Activated CD8-positive, alpha-beta memory T cell treated with anti-CD3 and anti-CD28 coated beads for 48 hours (primary cell): ENCODE measurements around the gene SLF2.
"Not testable (repeated sequence)": the region's sequence is repeated elsewhere in the genome, so short reads cannot be mapped to it uniquely, and the experiment has no call there.

Source experiments
- DNase-seq, 3 experiments: peaks; one replicate each; pipeline ENCODE4 v3.0.0-alpha.2; 2020; ENCODE audit warnings: low read depth in 2 of 3, low spot score in 2 of 3

SLF2 gene

DNA sequence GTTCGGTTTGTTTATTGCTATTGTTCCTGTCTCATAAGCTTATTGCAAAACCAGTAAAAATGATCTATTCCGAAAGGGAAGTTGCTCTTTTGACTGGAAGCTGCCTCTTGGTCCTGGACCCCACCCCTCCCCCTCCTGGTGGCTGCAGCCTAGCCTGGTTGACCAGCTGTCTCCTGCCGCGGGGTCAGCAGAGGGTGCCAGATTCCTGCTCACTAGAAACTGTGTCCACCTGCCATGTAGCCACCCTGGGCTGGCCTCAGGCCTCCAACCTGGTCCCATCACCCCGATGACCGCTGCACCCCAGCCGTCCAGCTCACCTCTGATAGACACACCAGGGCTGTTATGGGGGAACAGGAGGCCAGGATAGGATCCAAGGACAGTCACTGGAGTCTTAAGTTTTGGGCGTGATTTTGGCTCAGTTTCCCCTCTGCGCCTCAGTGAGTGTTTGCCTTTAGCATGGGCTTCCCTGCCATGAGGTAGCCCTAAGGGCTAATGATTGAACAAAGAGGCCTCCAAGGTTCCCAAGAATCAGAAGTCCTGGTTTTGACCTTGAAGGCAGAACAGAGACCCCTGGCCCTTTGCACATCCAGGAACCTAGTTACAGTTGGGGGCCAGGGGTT, 32.9 kb upstream of the SLF2 start:
- no peak for DNase-seq

DNA sequence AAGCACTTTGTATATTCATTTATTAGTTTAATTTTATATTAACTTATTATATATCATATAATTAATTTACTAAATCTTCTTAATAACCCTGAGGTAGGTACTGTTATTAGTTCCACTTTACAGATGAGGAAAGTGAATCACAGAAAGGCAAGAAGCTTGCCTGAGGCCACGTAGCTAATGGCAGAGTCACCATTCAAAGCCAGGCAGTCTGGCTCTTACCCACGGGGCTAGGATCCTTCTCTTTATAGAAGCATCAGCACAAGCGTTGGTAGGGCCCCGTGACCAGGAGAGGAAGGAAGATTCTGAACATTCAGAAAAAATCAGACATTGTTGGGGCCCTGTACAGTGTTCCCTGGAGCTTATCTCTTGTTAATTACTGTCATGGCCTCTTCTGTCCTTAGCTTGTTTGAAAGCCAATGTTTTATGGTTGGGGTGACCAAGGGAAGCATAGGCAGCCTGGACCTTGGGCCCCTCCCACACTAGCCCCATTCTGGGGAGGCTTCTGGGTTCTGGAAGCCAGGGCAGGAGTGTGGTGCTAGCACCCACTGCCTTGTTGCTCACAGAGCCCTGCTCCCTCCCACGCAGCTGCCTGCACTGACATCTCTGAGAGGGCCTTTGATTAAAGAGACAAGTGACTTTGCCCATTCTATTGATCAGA, 31.1 kb upstream of the SLF2 start:
- DNase-seq: no peak

DNA sequence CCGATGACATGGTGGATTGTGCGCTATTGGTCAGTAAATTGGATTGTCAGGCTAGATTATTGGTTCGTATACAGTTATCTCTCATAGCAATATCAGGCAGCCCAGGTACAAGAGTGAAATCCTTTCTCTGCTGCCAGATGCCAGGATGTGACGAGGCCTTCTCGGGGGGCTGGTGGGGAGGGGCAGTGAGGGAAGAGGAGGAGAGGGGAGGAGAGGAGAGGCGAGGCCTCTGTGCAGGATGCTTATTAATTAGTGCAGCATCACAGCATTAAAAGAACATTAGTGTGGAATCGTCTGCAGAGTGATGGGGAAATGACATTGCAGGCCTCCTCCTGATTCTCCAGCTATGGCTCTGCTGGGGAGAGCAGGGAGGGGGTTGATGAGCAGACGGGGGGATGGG, 30.5 kb upstream of the SLF2 start:
- no peak for DNase-seq

DNA sequence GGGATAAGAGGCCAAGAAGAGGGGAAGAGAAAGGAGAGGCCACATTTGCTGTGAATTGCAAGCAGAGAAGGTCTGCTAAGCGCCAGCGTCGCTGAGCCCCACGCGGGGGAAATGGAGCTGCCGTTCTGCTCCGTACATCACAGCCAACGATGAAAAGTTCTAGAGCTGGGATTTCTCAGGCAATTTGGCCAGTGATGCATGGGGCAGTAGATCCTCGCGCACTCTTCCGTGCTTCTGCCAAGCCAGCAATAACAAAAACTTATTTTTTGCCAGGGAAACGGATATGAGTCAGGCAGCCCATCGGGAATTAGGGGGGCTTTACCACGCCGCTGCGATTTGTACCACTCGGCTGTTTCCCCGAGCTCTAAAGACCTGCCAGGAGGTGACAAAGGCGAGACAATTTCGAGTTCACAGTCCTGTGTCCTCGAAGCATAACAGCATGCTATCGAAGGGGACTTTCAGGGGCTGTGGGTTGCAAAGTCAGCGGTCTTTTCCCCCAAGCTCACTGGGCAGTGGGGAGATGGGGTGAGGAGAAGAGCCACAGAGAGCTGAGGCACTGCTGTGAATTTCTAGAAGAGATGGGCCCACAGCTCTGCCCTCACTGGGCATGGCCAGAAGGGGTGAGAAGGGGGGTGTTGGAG, 30.0 kb upstream of the SLF2 start:
- no peak for DNase-seq

GRCh38 chr10:100883312-100883821, 29.4 kb upstream of the SLF2 start:
- DNase-seq: no peak

GRCh38 chr10:100885611-100886010, 27.2 kb upstream of the SLF2 start:
- not testable (repeated sequence) for DNase-seq

GRCh38 chr10:100886091-100886490, 26.7 kb upstream of the SLF2 start:
- no peak for DNase-seq

DNA sequence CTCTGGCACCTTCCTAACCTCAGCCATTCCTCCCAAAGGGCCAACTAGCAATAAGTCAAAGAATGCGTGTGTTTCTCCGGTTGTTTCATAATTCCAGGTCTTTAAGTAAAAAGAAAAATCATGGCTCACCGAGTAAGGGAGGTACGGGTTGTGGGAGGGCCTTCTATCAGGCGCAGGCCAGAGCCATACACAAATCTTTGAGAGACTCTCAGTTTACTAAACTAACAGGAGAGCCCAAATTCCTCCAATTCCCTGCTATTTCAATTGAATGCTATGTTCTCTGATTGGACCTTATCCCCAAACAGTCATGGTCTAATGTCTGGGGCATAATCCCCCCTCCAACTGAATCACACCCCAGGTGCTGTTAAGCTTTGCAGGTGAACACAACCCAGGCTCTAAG, 26.2 kb upstream of the SLF2 start:
- no peak for DNase-seq

DNA sequence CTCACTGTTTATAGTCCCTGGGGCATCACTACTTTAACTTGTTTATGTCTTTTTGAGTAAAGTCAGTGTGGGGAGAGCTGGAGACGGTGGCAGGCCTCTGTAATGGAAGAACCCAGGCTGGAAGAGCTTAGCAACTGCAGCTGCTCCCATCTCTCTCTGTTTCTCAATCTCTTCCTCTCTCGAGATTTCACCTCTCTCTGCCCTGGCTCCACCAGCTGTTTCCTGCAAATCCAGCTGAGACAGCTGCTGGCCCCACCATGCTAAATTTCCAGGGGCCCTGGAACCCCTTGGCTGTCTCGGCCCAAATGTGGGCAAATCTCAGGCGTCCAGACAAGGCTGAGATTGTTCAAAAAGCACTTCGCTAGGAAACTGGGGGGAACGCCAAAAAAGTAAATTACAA, 25.8 kb upstream of the SLF2 start:
- no peak for DNase-seq

DNA sequence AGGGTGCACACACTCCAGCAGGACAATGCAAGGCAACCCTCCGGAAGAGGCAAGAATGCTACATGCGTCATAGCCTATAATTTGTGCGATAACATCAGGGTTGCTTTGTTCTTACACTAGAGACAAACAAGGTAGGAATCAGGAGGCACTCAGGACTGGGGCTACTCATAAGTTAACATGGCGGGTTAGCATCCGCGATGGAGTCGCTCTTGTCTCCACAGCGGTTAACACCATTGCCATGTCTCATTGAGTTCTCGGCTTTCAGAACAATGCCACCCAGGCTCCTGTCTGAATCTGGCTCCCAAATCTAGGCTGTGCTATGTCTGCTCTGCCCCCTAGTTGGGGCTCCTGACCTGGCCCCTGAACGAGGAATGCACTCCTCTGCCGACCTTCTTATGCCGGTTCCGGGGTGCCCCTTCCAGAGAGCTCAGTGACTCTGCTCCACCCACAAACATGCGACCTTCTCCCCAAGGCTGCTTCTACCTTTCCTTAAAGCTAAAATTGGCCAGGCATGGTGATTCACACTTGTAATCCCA, 24.9 kb upstream of the SLF2 start:
- no peak for DNase-seq

DNA sequence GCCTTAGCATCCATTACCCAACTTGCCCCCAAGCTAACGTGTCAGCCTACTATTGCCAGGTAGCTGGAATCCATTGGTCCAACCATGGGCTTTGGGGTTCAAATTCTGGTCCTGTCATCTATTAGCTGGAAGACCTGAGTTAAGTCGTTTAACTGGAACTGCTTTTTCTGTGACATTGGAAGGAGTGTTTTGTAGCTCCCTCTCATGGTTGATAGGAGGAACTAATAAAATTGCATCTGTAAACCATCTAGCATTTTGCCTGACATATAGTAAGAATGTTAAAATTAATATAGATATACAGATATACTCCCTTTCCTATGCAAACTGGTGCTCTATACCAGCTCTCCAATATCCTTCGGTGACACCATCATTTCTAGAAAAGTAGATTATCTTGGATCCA, 23.8 kb upstream of the SLF2 start:
- no peak for DNase-seq

- DNase-seq: no peak
Measured at GRCh38 chr10:100889546-100889945, 23.2 kb upstream of the SLF2 start.

GRCh38 chr10:100890141-100890672, 22.6 kb upstream of the SLF2 start:
- no peak for DNase-seq

GRCh38 chr10:100890673-100891317, 22.0 kb upstream of the SLF2 start:
- no peak for DNase-seq

GRCh38 chr10:100894033-100894432, 18.7 kb upstream of the SLF2 start:
- no peak for DNase-seq

DNA sequence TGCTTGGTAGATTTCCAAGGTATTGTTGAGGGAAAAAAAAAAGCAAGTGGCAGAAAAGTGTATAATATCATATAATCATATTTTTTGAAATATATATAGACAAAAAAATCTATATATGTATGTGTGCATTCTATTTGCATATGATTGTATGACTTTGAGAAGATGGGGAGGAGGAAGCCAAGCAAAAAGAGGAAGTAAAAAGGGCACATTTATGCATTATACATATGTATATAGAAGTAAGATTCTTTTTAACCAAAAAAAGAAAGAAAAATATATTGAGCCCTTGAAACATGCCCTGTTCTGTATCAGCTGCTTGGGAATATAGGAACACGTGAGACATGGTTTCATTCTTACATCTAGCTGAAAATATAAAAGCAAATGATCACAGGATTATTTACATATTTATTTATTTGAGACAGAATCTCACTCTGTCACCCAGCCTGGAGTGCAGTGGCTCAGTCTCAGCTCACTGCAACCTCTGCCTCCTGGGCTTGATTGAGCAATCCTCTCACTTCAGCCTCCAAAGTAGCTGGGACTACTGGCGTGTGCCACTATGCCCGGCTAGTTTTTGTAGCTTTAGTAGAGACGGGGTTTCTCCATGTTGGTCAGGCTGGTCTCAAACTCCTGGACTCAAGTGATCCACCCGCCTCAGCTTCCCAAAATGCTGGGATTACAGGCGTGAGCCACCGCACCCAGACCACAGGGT, 18.0 kb upstream of the SLF2 start:
- DNase-seq: no peak

DNA sequence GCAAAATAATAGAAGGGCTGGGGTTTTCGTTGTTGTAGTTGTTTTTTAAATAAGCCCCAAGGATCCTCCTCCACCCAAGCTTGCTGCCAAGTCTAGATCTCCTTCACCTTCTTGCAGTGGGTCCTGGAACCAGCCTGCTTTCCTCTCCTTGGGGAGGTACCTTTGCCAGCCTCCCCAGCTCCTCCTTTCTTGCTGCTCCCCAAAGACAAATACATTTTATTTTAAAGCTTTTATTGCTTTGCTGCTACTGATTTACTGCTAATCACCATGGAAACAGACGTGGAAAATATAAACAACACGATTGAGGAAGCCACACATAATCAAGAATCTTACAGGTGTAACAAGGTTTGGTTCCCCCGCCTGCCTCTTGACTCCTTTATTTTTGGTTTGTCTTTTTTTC, 17.4 kb upstream of the SLF2 start:
- no peak for DNase-seq

DNA sequence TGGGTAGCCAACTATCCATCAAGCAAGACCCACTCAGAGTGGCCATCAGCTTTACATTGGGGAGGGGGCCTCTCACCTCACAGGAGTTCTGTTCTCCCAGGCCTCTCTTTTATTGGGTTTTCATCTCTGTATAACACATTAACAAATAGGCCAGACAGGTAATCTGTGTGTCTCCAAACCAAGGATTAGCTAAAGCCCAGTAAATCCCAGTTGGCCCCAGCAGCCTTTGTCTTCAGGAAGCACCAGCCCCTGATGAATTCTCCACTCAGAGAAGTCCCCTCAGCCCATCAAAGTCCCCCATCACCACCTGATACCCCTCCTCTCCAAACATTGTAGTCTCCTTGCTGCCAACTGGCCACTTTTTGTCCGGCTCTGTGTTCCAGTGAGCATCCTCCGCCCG, 16.9 kb upstream of the SLF2 start:
- DNase-seq: no peak

- DNase-seq: no peak
Measured at GRCh38 chr10:100896876-100897461, 15.8 kb upstream of the SLF2 start.

- DNase-seq: no peak
Measured at GRCh38 chr10:100897976-100898375, 14.8 kb upstream of the SLF2 start.

- DNase-seq: no peak
Measured at GRCh38 chr10:100899171-100899570, 13.6 kb upstream of the SLF2 start.
